GM23338 (cell line): ENCODE data around the gene CTRL. TPM values are rescaled to one million over a fixed set of nuclear protein-coding genes. Genes with fewer than 3 reads are reported as not detected.

ENCODE experiments used
- ATAC-seq: fragments of 200-7000 bp; cut with Tn5 transposase; 3 replicates; pipeline ENCODE4 v1.9.1; 2020
- DNase-seq: peaks from one replicate; pipeline ENCODE4 v3.0.0-alpha.2; 2015; ENCODE audit warnings: low spot score
- H2AFZ ChIP-seq: fragments of 200-600 bp; sonication (generic); 2 replicates; pipeline ENCODE4 v1.8.0; 2016; ENCODE audit warnings: antibody characterized with exemption, mild to moderate bottlenecking, moderate library complexity
- H3F3A ChIP-seq: fragments of 200-600 bp; sonication (generic); replicated peaks from 2 replicates; pipeline ENCODE4 v1.8.0; 2017; ENCODE audit warnings: antibody characterized with exemption, mixed run types, low read depth
- H3K27ac ChIP-seq: fragments of 200-600 bp; sonication (generic); 2 replicates; pipeline ENCODE4 v1.6.1; 2016; ENCODE audit warnings: low read depth
- H3K27me3 ChIP-seq: fragments of 200-600 bp; sonication (generic); 2 replicates; pipeline ENCODE4 v1.8.0; 2016; ENCODE audit warnings: mild to moderate bottlenecking, mixed run types, moderate library complexity; ENCODE audit not compliant: insufficient read depth
- H3K36me3 ChIP-seq: fragments of 200-600 bp; sonication (generic); 2 replicates; pipeline ENCODE4 v1.8.0; 2016; ENCODE audit warnings: mild to moderate bottlenecking; ENCODE audit not compliant: insufficient read depth
- H3K4me1 ChIP-seq: fragments of 200-600 bp; sonication (generic); 2 replicates; pipeline ENCODE4 v1.8.0; 2016; ENCODE audit warnings: mild to moderate bottlenecking, moderate library complexity; ENCODE audit not compliant: insufficient read depth
- H3K4me2 ChIP-seq: fragments of 200-600 bp; sonication (generic); 2 replicates; pipeline ENCODE4 v1.7.1; 2017; ENCODE audit warnings: mixed run types
- H3K4me3 ChIP-seq: fragments of 200-600 bp; sonication (generic); 2 replicates; pipeline ENCODE4 v1.6.1; 2016; ENCODE audit warnings: mixed run types
- H3K79me2 ChIP-seq: fragments of 200-600 bp; sonication (generic); replicated peaks from 2 replicates; pipeline ENCODE4 v1.8.0; 2017; ENCODE audit warnings: mild to moderate bottlenecking; ENCODE audit not compliant: insufficient read depth
- H3K9me2 ChIP-seq: fragments of 200-600 bp; sonication (generic); 2 replicates; pipeline ENCODE4 v1.8.0; 2017; ENCODE audit not compliant: insufficient read depth
- H4K20me1 ChIP-seq: fragments of 200-600 bp; sonication (generic); replicated peaks from 2 replicates; pipeline ENCODE4 v1.8.0; 2017; ENCODE audit warnings: mild to moderate bottlenecking; ENCODE audit not compliant: insufficient read depth
- H3K27ac Mint-ChIP-seq: 2 replicates; pipeline ENCODE4 v1.8.0; 2020; ENCODE audit warnings: inconsistent platforms, mild to moderate bottlenecking, moderate library complexity, mixed read lengths
- H3K27me3 Mint-ChIP-seq: 3 replicates; pipeline ENCODE4 v1.8.0; 2022; ENCODE audit warnings: low read depth, mild to moderate bottlenecking, moderate library complexity, mixed read lengths, inconsistent platforms; ENCODE audit not compliant: insufficient read depth, poor library complexity
- H3K36me3 Mint-ChIP-seq: 3 replicates; pipeline ENCODE4 v1.8.0; 2021; ENCODE audit warnings: low read depth, mild to moderate bottlenecking, inconsistent platforms, moderate library complexity, mixed read lengths
- H3K4me1 Mint-ChIP-seq: 3 replicates; pipeline ENCODE4 v1.8.0; 2020; ENCODE audit warnings: mild to moderate bottlenecking, inconsistent platforms, mixed read lengths
- H3K4me3 Mint-ChIP-seq: 3 replicates; pipeline ENCODE4 v1.8.0; 2021; ENCODE audit warnings: moderate library complexity, mild to moderate bottlenecking, inconsistent platforms, mixed read lengths
- H3K9me3 Mint-ChIP-seq: 3 replicates; pipeline ENCODE4 v1.8.0; 2020; ENCODE audit warnings: moderate library complexity, mild to moderate bottlenecking, inconsistent platforms, mixed read lengths
- CREB1 ChIP-seq: fragments of 250-450 bp; sonication (Bioruptor Pico); IDR thresholded peaks from 2 replicates; pipeline ENCODE4 v1.5.0; 2020; ENCODE audit warnings: low read depth, mild to moderate bottlenecking, moderate library complexity
- CTCF ChIP-seq, 2 experiments: fragments of 200-600 bp in 1 of 2; sonication (generic) in 1 of 2; conservative IDR thresholded peaks; 2 replicates each; pipeline versions ENCODE4 v1.5.1 to v1.6.1; 2016 to 2017; ENCODE audit warnings: antibody characterized with exemption in 2 of 2, low read depth in 2 of 2, mild to moderate bottlenecking in 2 of 2, moderate library complexity in 1 of 2
- EZH2 ChIP-seq: fragments of 200-600 bp; sonication (generic); IDR thresholded peaks from one replicate; pipeline ENCODE4 v1.8.0; 2017; ENCODE audit warnings: antibody characterized with exemption, mild to moderate bottlenecking, low read depth; ENCODE audit not compliant: unreplicated experiment
- EZH2phosphoT487 ChIP-seq: fragments of 200-600 bp; sonication (generic); IDR thresholded peaks from one replicate; pipeline ENCODE4 v1.8.1; 2018; ENCODE audit warnings: antibody characterized with exemption; ENCODE audit not compliant: unreplicated experiment
- JUNB ChIP-seq: IDR thresholded peaks from one replicate; pipeline ENCODE4 v1.6.1; 2016; ENCODE audit warnings: antibody characterized with exemption; ENCODE audit not compliant: unreplicated experiment
- NANOG ChIP-seq: IDR thresholded peaks from 2 replicates; pipeline ENCODE4 v1.6.1; 2016; ENCODE audit warnings: antibody characterized with exemption, borderline replicate concordance
- POLR2AphosphoS5 ChIP-seq: IDR thresholded peaks from 2 replicates; pipeline ENCODE4 v1.6.1; 2016; ENCODE audit warnings: antibody characterized with exemption, low read depth
- REST ChIP-seq: IDR thresholded peaks from one replicate; pipeline ENCODE4 v1.6.1; 2018; ENCODE audit warnings: antibody characterized with exemption; ENCODE audit not compliant: unreplicated experiment
- STAT1 ChIP-seq: IDR thresholded peaks from one replicate; pipeline ENCODE4 v1.6.1; 2016; ENCODE audit warnings: antibody characterized with exemption; ENCODE audit not compliant: unreplicated experiment
- ZNF114 ChIP-seq: fragments of 250-450 bp; sonication (Bioruptor Pico); IDR thresholded peaks from 2 replicates; pipeline ENCODE4 v1.5.0; 2020; ENCODE audit warnings: mild to moderate bottlenecking, moderate library complexity
- ZNF331 ChIP-seq: fragments of 250-450 bp; sonication (Bioruptor Pico); IDR thresholded peaks from 2 replicates; pipeline ENCODE4 v1.5.0; 2020; ENCODE audit warnings: low read depth, mild to moderate bottlenecking, moderate library complexity
- ZNF462 ChIP-seq: fragments of 250-450 bp; sonication (Bioruptor Pico); IDR thresholded peaks from 2 replicates; pipeline ENCODE4 v1.5.0; 2020; ENCODE audit warnings: mild to moderate bottlenecking, moderate library complexity
- polyA plus RNA-seq: library from polyadenylated mRNA; unstranded; fragments of >200 nt; fragmentation: Nextera tagmentation; extraction: Ambion mirVana; gene quantifications from 2 replicates; pipeline ENCODE4 v1.2.1, GENCODE V29; 2016
- total RNA-seq: library from RNA; depleted of rRNA; stranded (reverse); fragments of >200 nt; shearing (Covaris generic); gene quantifications from 2 replicates; pipeline ENCODE4 v1.2.3, GENCODE V29; 2014
- TF ChIP-seq, protein P1 (sequence below): IDR thresholded peaks from 2 replicates; pipeline ENCODE4 v1.6.1; 2016; ENCODE audit warnings: antibody characterized with exemption

Gene CTRL
- total and polyA plus RNA-seq, 2 experiments from 2014 or later, result 1.6 to 13.0 TPM

GRCh38 chr16:67967183-67967957 is 35.7 kb upstream of the CTRL start:
- Mint-ChIP-seq H3K9me3 (no peaks in the 10 kb centered on the region; the same call in 2 of the 3 replicates), H3K27ac (peak overlapping the region; percentile 57; the same call in 1 of the 2 replicates), H3K27me3 (peaks cover 19% of the 10 kb centered on the region), H3K36me3 (peaks cover 8% of the 10 kb centered on the region), H3K4me3 (peak overlapping the region; percentile 89), H3K4me1 (peaks cover 44% of the 10 kb centered on the region)
- no peak for DNase-seq
- Histone ChIP-seq H3K9me2 (no peaks in the 10 kb centered on the region), H3K27me3 (no peaks in the 10 kb centered on the region), H2AFZ (no peak overlapping the region; the same call in 1 of the 2 replicates), H3K4me2 (peak overlapping the region; percentile 99), H4K20me1 (peaks cover 22% of the 10 kb centered on the region), H3K27ac (no peak overlapping the region), H3F3A (0 out of 2 replicates have a peak, but pooled peaks cover 22% of the 10 kb centered on the region), H3K4me1 (peaks cover 38% of the 10 kb centered on the region), H3K79me2 (peaks cover 42% of the 10 kb centered on the region), H3K36me3 (no peaks in the 10 kb centered on the region; the same call in 1 of the 2 replicates), H3K4me3 (peak overlapping the region; percentile 91)
- no peak for TF ChIP-seq EZH2
- no peak for TF ChIP-seq STAT1
- no peak for TF ChIP-seq CTCF (conservative IDR thresholded peaks at IDR 0.05; ENCODE audit: low read depth in 2 of 2)
- TF ChIP-seq ZNF114, result no peak
- TF ChIP-seq NANOG, result no peak
- TF ChIP-seq, protein P1, sequence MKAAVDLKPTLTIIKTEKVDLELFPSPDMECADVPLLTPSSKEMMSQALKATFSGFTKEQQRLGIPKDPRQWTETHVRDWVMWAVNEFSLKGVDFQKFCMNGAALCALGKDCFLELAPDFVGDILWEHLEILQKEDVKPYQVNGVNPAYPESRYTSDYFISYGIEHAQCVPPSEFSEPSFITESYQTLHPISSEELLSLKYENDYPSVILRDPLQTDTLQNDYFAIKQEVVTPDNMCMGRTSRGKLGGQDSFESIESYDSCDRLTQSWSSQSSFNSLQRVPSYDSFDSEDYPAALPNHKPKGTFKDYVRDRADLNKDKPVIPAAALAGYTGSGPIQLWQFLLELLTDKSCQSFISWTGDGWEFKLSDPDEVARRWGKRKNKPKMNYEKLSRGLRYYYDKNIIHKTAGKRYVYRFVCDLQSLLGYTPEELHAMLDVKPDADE, result no peak
- TF ChIP-seq POLR2AphosphoS5, result no peak
- TF ChIP-seq REST, result no peak
- no peak for TF ChIP-seq ZNF462 (CRISPR knock-in tag)
- TF ChIP-seq EZH2phosphoT487, result no peak
- no peak for TF ChIP-seq ZNF331 (CRISPR knock-in tag)
- no peak for TF ChIP-seq CREB1 (CRISPR knock-in tag)
- no peak for TF ChIP-seq JUNB
- peak; percentile 2 for ATAC-seq
